Activated CD8-positive, alpha-beta memory T cell treated with anti-CD3 and anti-CD28 coated beads, Interleukin-2, amount 50 U/mL, for 1 hour (primary cell): ENCODE data around the gene DPY19L3.
A peak's percentile ranks its signal among the peaks of the same experiment; 100 is the strongest.
"Not testable (repeated sequence)": the region's sequence is repeated elsewhere in the genome, so short reads cannot be mapped to it uniquely, and the experiment has no call there.

Experiments
- DNase-seq: peaks from one replicate; pipeline ENCODE4 v3.0.0-alpha.2; 2020; ENCODE audit errors: extremely low read depth

The DPY19L3 gene

GRCh38 chr19:32405431-32406160, at the start of gene DPY19L3:
Gene DPY19L3 (plus strand): TSS chr19:32405770. CDS start chr19:32408254, 2,484 bp downstream.
- peak; percentile 68 for DNase-seq

- DNase-seq: no peak
Measured at GRCh38 chr19:32357720-32358119, 47.9 kb upstream of the DPY19L3 start.

GRCh38 chr19:32358321-32358720, 47.2 kb upstream of the DPY19L3 start:
- DNase-seq: no peak

DNA sequence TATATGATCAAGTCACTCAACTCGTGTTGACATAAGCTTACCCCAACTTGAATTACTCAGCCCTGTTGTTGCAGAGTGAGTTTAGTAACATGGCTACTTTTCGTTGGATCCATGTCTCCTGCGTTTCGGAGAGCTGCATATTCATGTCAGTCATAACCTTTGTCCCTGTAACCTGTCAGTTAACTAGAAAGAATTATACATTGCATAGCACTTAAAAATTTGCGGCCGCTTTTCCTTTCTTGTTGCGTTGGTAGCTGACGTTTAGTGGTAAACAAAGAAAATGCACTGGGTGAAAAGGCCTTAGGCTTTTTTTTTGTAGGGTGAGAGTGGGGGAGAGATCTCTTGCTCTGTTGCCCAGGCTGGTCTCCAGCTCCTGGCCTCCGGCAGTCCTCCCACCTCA, 46.0 kb upstream of the DPY19L3 start:
- no peak for DNase-seq

- no peak for DNase-seq
Measured at GRCh38 chr19:32361574-32362317, 43.8 kb upstream of the DPY19L3 start.

GRCh38 chr19:32362318-32362691, 43.3 kb upstream of the DPY19L3 start:
- no peak for DNase-seq

GRCh38 chr19:32363175-32363574, 42.4 kb upstream of the DPY19L3 start:
- DNase-seq: no peak

DNA sequence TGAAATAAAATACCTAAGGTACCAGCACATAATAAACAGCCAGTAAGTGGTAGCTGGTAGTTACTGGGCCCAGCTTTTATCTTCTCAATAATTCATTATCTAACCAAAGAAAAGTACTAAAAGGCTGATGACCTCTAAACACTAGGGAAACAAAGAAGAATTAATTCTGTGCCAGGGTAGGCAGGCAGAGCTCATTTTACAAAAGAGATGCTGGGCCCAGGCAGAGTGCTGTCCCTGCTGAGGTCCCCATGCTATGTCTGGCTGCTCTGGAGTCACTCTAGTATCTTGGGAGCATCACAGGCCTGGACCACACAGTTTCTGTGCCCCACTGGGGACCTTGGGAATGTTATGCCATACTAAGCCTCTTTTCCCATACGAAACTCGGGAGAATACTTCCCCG, 41.9 kb upstream of the DPY19L3 start:
- DNase-seq: no peak

DNA sequence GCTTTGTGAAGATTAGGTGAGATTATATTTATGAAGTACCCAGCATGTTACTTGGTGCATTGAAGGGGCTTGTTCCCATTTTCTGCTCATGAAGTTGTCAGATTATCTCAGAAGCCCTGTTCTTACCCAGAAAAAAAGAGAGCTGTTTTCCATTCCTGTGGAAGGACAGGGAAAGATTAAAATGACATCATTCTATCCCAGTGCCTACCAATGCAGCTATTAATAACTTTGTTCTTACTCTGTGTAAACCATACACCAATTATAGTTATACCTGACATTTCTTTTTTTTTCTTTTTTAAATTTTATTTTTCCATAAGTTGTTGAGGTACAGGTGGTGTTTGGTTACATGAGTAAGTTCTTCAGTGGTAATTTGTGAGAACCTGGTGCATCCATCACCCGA, 41.5 kb upstream of the DPY19L3 start:
- DNase-seq: no peak

GRCh38 chr19:32367063-32367462, 38.5 kb upstream of the DPY19L3 start:
- DNase-seq: no peak

DNA sequence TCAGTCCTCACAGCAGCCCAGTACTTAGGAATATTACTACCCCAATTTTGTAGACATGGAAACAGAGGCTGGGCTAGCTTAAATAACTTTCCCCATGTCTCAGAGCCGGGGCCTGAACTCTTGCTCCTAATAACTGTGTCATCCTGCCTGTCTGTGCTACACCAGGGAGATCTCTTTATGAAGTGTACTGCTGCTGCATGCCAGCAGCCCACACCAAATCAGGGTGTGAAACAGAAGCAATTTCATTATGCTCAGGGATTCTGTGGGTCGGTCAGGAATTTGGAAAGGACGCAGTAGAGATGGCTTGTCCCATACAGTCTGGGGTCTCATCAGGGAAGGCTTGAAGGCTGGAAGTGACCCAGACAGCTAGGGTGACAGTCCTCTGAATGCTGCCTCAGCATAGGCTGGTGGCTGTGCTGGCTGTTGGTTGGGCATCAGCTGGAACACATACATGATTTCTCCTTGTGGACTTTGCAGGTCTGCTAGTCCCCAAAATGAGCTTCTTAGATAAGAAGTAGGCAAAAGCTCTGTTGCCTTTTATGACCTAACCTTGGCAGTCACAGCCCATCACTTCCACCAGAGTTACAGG, 37.5 kb upstream of the DPY19L3 start:
- no peak for DNase-seq

GRCh38 chr19:32368787-32369186, 36.8 kb upstream of the DPY19L3 start:
- no peak for DNase-seq

- no peak for DNase-seq
Measured at GRCh38 chr19:32372726-32373517, 32.6 kb upstream of the DPY19L3 start.

DNA sequence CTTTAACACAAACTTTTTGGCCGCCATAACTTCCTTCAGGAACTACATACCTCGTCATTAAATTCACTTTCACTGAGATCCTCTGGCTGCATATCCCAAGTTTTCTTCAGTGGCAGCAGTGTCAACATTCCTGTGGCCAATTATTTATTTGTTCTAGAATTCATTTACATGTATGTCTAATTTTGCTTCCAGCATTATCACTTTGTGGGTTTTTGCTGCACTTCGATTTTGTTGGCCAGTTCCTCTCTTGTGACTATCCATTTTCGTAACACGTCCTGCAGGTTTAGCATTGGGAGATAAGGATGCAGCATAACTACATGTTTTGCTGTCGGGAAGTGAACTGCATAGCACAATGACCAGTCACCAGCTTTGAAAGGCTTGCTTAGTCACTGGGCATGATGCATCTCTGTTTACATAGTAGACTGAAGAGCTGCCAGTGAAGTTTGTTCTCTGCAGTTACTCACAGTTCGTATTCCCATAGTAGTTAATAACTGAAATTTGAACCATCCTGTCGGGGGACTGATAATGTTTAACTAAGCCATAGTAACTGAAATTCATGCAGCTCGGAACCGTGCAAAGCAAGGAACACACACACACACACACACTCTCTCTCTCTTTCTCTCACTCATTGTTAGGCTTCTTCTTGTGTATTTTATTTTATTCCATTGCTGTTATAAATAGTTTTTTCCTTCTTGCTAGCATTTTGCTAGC, 31.8 kb upstream of the DPY19L3 start:
- DNase-seq: no peak

GRCh38 chr19:32374362-32374761, 31.2 kb upstream of the DPY19L3 start:
- DNase-seq: not testable (repeated sequence)

DNA sequence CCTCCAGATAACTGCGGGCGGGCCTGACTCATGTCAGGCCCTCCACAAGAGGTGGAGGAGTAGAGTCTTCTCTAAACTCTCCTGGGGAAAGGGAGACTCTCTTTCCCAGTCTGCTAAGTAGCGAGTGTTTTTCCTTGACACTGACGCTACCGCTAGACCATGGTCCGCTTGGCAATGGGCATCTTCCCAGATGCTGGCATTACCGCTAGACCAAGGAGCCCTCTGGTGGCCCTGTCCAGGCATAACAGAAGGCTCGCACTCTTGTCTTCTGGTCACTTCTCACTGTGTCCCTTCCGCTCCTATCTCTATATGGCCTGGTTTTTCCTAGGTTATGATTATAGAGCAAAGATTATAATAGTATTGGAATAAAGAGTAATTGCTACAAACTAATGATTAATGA, 28.5 kb upstream of the DPY19L3 start:
- not testable (repeated sequence) for DNase-seq

DNA sequence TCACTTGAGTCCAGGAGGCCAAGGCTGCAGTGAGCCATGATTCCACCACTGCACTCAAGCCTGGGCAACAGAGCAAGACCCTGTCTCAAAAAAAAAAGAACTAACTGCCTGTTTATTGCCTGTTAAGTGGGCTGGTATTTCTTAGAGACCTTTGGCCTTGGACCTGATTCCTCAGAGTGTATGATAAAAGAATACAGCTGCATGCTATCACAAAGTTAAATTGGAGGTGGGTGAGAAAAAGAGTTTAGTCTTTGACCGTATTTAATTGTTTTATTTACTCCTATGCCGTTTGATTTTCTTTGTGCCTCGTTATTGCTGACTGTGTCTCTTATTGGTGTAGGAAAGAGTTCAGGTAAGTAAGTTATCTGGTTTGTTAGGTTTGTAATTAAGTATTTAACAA, 25.3 kb upstream of the DPY19L3 start:
- DNase-seq: no peak

DNA sequence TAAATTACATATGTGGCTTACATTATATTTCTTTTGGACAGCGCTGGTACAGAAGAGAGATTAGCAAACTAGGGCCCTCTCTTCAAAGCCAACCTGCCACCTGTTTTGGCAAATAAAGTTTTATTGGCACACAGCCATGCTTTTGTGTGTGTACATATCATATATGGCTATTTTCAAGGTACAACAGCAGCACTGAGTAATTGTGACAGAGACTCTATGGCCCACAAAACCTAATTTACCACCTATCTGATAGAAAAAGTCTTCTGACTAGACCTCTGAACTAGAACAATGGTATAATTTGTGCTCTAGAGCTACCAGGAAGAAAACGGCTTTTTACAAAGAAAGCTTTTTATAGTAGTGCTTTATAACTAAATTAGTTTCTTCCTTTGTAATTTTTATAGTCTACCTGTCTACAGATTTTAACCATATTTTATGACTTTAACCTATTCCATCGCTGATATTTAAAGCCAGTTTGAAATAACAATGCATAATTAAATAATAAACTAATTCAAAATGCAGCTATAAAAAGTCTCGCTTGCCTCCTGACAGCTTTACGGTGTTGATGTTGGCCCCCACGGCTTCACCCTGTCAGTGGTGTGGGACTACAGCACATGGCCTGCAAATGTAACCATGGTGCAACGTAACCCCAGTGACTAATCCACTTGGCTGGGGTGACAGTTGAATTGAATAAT, 17.7 kb upstream of the DPY19L3 start:
- DNase-seq: no peak

DNA sequence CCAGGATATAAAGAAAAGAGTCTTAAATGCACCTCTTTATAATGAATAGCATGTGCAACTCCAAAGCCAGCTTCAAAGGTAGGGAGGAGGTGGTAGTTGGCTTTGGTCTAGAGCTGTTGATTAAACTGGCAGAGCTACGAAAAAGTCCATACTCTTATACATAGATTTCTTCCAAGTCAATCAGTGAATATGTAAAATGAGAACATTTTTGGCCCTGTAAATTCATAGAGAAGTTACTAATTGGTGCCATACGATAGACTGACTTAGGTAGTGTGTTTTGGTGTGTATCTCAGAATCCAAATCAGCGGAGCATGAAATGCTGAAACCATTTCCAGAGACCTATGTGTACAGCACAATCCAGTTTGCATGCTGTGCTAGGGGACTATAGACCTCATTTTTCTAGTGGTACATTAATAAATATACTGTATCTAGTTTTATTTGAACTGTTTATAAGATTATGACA, 17.1 kb upstream of the DPY19L3 start:
- DNase-seq: no peak

- DNase-seq: no peak
Measured at GRCh38 chr19:32392901-32393300, 12.7 kb upstream of the DPY19L3 start.
